ENCODE measurements around the gene NEK5. TPM values are rescaled to one million over a fixed set of nuclear protein-coding genes. Genes with fewer than 3 reads are reported as not detected.

The NEK5 gene
- total RNA-seq, 4 donors from 2014 or later, result 0.12 to 0.35 (median 0.27) TPM; not detected in 1

- H3K36me3 ChIP-seq, result no peaks in the 10 kb centered on the region
- H3K27me3 ChIP-seq, result no peaks in the 10 kb centered on the region
- ATAC-seq, result peak; percentile 46
- TF ChIP-seq POLR2AphosphoS5 (IDR thresholded peaks at IDR 0.05) (peak; percentile 43), EP300 (IDR thresholded peaks at IDR 0.05) (no peak), POLR2A (IDR thresholded peaks at IDR 0.05) (no peak)
- TF ChIP-seq, protein P1, sequence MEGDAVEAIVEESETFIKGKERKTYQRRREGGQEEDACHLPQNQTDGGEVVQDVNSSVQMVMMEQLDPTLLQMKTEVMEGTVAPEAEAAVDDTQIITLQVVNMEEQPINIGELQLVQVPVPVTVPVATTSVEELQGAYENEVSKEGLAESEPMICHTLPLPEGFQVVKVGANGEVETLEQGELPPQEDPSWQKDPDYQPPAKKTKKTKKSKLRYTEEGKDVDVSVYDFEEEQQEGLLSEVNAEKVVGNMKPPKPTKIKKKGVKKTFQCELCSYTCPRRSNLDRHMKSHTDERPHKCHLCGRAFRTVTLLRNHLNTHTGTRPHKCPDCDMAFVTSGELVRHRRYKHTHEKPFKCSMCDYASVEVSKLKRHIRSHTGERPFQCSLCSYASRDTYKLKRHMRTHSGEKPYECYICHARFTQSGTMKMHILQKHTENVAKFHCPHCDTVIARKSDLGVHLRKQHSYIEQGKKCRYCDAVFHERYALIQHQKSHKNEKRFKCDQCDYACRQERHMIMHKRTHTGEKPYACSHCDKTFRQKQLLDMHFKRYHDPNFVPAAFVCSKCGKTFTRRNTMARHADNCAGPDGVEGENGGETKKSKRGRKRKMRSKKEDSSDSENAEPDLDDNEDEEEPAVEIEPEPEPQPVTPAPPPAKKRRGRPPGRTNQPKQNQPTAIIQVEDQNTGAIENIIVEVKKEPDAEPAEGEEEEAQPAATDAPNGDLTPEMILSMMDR (IDR thresholded peaks at IDR 0.05), result no peak
- H3K4me3 ChIP-seq, result no peak overlapping the region
- H3K27ac ChIP-seq, result peak overlapping the region in 3 of 4 donors; percentile 48 to 73 (median 67)
- peaks cover 3 to 44% (median 16%) of the 10 kb centered on the region in 3 donors for H3K4me1 ChIP-seq
- H3K9me3 ChIP-seq, result no peaks in the 10 kb centered on the region
- WGBS, 2 donors (ENCODE audit: low coverage in 1 of 2), result 9 to 28% methylated on average over 8 to 10 of the region's 13 CpGs
Observed at GRCh38 chr13:51999510-51999911, 129.4 kb downstream of the NEK5 start.

- no peak for ATAC-seq
- TF ChIP-seq, protein P1 (IDR thresholded peaks at IDR 0.05), result no peak
- TF ChIP-seq POLR2A (IDR thresholded peaks at IDR 0.05) (no peak), EP300 (IDR thresholded peaks at IDR 0.05) (no peak), POLR2AphosphoS5 (IDR thresholded peaks at IDR 0.05) (no peak)
- Histone ChIP-seq H3K27me3 (no peaks in the 10 kb centered on the region), H3K4me1 (peaks cover 3 to 44% (median 16%) of the 10 kb centered on the region in 3 donors), H3K4me3 (no peak overlapping the region), H3K36me3 (no peaks in the 10 kb centered on the region), H3K9me3 (no peaks in the 10 kb centered on the region), H3K27ac (peak overlapping the region in 3 of 4 donors; percentile 48 to 73 (median 67))
- 41 to 60% methylated on average over 2 to 3 of the region's 6 CpGs for WGBS, 2 donors (ENCODE audit: low coverage in 1 of 2)
Observed at GRCh38 chr13:51998723-51999509, 130.0 kb downstream of the NEK5 start.

GRCh38 chr13:51997641-51998330, 131.1 kb downstream of the NEK5 start:
- H3K4me3 ChIP-seq, result no peak overlapping the region
- peaks cover 3 to 44% (median 16%) of the 10 kb centered on the region in 3 donors for H3K4me1 ChIP-seq
- no peaks in the 10 kb centered on the region for H3K9me3 ChIP-seq
- H3K36me3 ChIP-seq, result no peaks in the 10 kb centered on the region
- 66 to 84% methylated on average over 7 to 8 of the region's 8 CpGs for WGBS, 2 donors (ENCODE audit: low coverage in 1 of 2)
- H3K27ac ChIP-seq, result no peak overlapping the region
- ATAC-seq, result no peak
- no peaks in the 10 kb centered on the region for H3K27me3 ChIP-seq
- TF ChIP-seq POLR2A (IDR thresholded peaks at IDR 0.05), result no peak
- no peak for TF ChIP-seq EP300 (IDR thresholded peaks at IDR 0.05)
- TF ChIP-seq, protein P1 (IDR thresholded peaks at IDR 0.05), result no peak
- no peak for TF ChIP-seq POLR2AphosphoS5 (IDR thresholded peaks at IDR 0.05)

GRCh38 chr13:51997186-51997585, 131.7 kb downstream of the NEK5 start:
- Histone ChIP-seq H3K36me3 (no peaks in the 10 kb centered on the region), H3K9me3 (no peaks in the 10 kb centered on the region), H3K4me1 (peaks cover 3 to 44% (median 16%) of the 10 kb centered on the region in 3 donors), H3K27ac (no peak overlapping the region), H3K27me3 (no peaks in the 10 kb centered on the region), H3K4me3 (no peak overlapping the region)
- no peak for ATAC-seq
- 69 to 88% methylated on average over 1 to 2 of the region's 2 CpGs for WGBS, 2 donors (ENCODE audit: low coverage in 1 of 2)
- TF ChIP-seq, protein P1 (IDR thresholded peaks at IDR 0.05), result no peak
- TF ChIP-seq EP300 (IDR thresholded peaks at IDR 0.05) (no peak), POLR2AphosphoS5 (IDR thresholded peaks at IDR 0.05) (no peak), POLR2A (IDR thresholded peaks at IDR 0.05) (no peak)
